Measurements from ENCODE around the gene SLC12A6. TPM values are rescaled to one million over a fixed set of nuclear protein-coding genes. Genes with fewer than 3 reads are reported as not detected.

SLC12A6 gene
- total RNA-seq, 1 donor from 2014 or later, result 25.7 TPM

DNA sequence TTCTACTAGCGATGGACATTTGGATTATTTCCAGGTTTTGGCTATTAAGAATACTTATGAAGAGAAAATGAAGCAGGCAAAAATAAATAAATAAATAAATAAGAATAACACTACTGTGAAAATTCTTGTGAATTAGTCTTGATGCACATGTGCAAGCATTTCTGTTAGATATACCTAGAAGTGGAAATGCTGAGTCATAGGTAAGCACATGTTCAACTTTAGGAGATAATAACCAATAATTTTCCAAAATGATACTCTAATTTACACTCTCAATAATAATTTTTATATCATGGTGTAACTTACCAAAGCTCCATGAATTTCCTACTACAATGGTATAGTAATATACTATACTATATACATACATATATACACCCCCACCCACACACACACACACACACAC, 89.4 kb downstream of the SLC12A6 start:
- Histone ChIP-seq H3K4me3 (no peak overlapping the region), H3K27ac (replicated peaks) (no peak overlapping the region), H3K4me1 (no peaks in the 10 kb centered on the region), H3K36me3 (peaks cover 95% of the 10 kb centered on the region), H3K27me3 (ENCODE audit: low read depth) (no peaks in the 10 kb centered on the region), H3K9me3 (replicated peaks) (no peaks in the 10 kb centered on the region)
- TF ChIP-seq, protein P1, sequence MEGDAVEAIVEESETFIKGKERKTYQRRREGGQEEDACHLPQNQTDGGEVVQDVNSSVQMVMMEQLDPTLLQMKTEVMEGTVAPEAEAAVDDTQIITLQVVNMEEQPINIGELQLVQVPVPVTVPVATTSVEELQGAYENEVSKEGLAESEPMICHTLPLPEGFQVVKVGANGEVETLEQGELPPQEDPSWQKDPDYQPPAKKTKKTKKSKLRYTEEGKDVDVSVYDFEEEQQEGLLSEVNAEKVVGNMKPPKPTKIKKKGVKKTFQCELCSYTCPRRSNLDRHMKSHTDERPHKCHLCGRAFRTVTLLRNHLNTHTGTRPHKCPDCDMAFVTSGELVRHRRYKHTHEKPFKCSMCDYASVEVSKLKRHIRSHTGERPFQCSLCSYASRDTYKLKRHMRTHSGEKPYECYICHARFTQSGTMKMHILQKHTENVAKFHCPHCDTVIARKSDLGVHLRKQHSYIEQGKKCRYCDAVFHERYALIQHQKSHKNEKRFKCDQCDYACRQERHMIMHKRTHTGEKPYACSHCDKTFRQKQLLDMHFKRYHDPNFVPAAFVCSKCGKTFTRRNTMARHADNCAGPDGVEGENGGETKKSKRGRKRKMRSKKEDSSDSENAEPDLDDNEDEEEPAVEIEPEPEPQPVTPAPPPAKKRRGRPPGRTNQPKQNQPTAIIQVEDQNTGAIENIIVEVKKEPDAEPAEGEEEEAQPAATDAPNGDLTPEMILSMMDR (IDR thresholded peaks at IDR 0.05; ENCODE audit: borderline replicate concordance), result no peak
- intact Hi-C loops (cut with micrococcal nuclease), result no loop called here
- DNase-seq, result no peak

DNA sequence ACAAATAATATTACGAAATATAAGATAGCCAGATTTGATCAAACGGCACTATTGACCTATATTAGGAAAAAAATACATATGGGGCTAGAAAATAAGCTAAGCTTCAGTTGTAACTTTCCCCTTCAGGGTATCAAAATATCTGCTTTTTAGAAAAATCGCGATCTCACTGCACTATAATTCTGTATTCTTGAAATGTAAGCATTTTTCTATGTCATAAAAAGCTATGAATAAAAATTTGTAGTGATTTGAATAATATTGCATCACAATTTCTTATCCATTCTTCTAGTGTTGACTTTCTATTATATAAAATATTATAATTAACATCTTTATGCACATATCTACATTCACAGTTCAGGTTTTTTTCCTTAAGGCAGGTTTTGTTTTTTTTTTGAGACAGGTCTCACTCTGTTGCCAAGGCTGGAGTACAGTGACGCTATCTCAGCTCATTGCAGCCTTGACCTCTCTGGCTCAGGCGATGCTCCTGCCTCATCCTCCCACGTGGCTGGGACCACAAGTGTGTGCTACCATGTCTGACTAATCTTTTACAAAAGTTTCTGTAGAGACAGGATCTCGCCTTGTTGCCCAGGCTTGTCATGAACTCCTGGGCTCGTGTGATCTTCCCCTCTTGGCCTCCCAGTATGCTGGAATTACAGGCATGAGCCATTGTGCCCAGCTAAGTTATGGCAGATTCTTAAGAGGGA, 91.2 kb downstream of the SLC12A6 start:
- intact Hi-C loops (cut with micrococcal nuclease), result no loop called here

DNA sequence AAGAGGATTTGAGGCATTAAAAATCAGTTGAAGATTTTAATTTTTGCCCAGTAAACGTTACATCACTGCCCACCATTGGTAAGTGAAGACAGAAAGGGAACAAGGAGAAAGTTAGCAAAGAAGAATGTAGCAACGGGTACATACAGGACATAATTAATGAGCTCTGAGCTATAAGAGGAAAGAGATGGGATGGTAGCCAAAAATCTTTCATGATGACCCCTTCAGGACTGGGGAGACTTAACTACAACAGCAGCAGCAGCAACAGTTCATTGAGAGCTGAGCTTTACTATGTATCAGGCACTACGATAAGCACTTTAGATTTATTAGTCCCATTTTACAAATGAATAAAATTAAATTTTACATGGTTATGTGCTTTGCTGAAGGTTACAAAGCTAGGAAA, 94.4 kb downstream of the SLC12A6 start:
- Histone ChIP-seq H3K9me3 (replicated peaks) (no peaks in the 10 kb centered on the region), H3K27me3 (ENCODE audit: low read depth) (no peaks in the 10 kb centered on the region), H3K4me3 (no peak overlapping the region), H3K36me3 (peaks cover 82% of the 10 kb centered on the region), H3K4me1 (no peaks in the 10 kb centered on the region), H3K27ac (replicated peaks) (no peak overlapping the region)
- TF ChIP-seq, protein P1 (IDR thresholded peaks at IDR 0.05; ENCODE audit: borderline replicate concordance), result no peak
- intact Hi-C loops (cut with micrococcal nuclease), result no loop called here
- no peak for DNase-seq

More for the DNA sequence above, 91.2 kb downstream of the SLC12A6 start:
- H3K36me3 ChIP-seq, result peaks cover 85% of the 10 kb centered on the region
- no peaks in the 10 kb centered on the region for H3K27me3 ChIP-seq (ENCODE audit: low read depth)
- H3K27ac ChIP-seq (replicated peaks), result no peak overlapping the region
- no peak for DNase-seq
- no peaks in the 10 kb centered on the region for H3K4me1 ChIP-seq
- H3K9me3 ChIP-seq (replicated peaks), result no peaks in the 10 kb centered on the region
- TF ChIP-seq, protein P1 (IDR thresholded peaks at IDR 0.05; ENCODE audit: borderline replicate concordance), result no peak
- no peak overlapping the region for H3K4me3 ChIP-seq

DNA sequence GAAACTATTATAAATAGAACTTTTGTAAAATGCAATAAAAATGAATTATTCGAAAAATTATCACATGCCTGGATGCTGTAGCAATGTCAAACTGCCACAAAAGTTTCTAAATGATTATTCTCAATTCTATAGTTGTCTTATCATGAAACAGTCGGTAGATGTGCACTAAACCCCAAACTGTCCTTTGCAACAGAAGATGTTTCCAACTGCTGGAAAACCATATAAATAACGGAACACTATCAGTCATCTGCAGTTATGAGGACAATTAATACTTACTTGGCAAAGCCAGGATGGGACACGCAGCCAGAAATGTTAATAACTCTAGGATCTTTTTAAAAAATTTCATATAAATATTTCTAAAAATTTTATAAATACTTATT, 95.3 kb downstream of the SLC12A6 start:
- H3K9me3 ChIP-seq (replicated peaks), result no peaks in the 10 kb centered on the region
- no peak overlapping the region for H3K27ac ChIP-seq (replicated peaks)
- intact Hi-C loops (cut with micrococcal nuclease), result no loop called here
- TF ChIP-seq, protein P1 (IDR thresholded peaks at IDR 0.05; ENCODE audit: borderline replicate concordance), result no peak
- peaks cover 82% of the 10 kb centered on the region for H3K36me3 ChIP-seq
- DNase-seq, result no peak
- H3K4me1 ChIP-seq, result no peaks in the 10 kb centered on the region
- H3K27me3 ChIP-seq (ENCODE audit: low read depth), result no peaks in the 10 kb centered on the region
- no peak overlapping the region for H3K4me3 ChIP-seq

DNA sequence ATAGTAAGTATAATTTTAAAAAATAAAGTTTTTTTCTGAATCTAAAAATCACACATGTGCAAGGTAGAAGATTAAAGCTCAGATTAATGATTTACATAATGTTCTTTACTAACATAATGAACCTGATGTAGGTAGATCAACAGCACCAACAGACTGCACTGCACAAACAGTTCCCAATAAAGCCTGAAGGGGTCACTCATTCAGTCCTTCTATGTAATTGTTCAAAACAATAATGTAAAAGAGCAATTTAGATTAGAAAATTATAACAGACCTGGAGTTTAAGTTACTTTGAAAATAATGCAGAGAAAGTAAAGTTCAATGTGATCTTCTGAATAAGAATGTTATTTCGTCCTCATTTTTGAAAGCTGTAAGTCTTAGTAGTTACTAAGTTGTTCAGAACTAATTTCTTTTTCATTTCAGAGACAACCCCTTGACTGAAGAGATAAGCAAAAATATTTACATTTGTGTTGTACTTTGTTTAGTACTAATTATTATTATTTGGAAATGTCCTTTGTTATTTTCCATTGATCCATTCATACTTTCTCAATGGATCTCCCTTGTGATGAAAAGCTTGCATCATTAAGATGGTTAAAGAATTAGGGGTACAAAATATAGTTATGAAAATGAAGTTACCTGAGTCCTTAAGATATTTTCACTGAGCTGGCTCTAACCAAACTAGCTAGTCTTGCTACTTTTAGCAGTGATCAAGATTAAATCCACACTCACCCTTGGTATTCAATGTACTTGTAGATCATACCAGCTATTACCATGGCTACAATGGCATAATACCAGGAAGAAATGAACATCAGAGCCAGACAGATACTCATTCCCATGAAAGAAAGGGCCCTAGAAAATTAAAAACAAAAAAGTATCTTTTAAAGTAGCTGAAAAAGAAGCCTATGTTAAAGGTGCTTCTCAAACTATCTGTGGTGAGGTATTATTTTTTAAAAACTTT, 95.9 kb downstream of the SLC12A6 start:
- intact Hi-C loops (cut with micrococcal nuclease), result no loop called here
- Histone ChIP-seq H3K4me1 (no peaks in the 10 kb centered on the region), H3K36me3 (peaks cover 83% of the 10 kb centered on the region), H3K9me3 (replicated peaks) (no peaks in the 10 kb centered on the region), H3K4me3 (no peak overlapping the region), H3K27me3 (ENCODE audit: low read depth) (no peaks in the 10 kb centered on the region), H3K27ac (replicated peaks) (no peak overlapping the region)
- TF ChIP-seq, protein P1 (IDR thresholded peaks at IDR 0.05; ENCODE audit: borderline replicate concordance), result peak; percentile 87
- no peak for DNase-seq

All from left ventricle myocardium inferior (tissue), 1 donor.